Measurements from ENCODE around the gene KIF21B. TPM values are rescaled to one million over a fixed set of nuclear protein-coding genes. Genes with fewer than 3 reads are reported as not detected.

KIF21B gene
- total and polyA plus RNA-seq, 9 of the 15 experiments (the other 6 are each of a cell fraction or from before 2014, with no cell fraction given): 0.46 to 13.4 (median 5.9) TPM

- Histone ChIP-seq H3K4me3 (peak overlapping the region; percentile 56), H3K79me2 (ENCODE audit: control insufficient read depth, insufficient read depth, low read length) (peaks cover 15% of the 10 kb centered on the region), H3K4me2 (ENCODE audit: insufficient read depth, low read length) (peak overlapping the region; percentile 83), H2AFZ (ENCODE audit: low read depth, low read length) (peak overlapping the region; percentile 78), H3K9me3 (replicated peaks; ENCODE audit: control insufficient read depth, insufficient read depth, low read depth, low read length) (no peaks in the 10 kb centered on the region), H3K4me1 (replicated peaks in 1 of 2; ENCODE audit: control insufficient read depth in 2 of 2, insufficient read depth in 2 of 2, low read length in 2 of 2) (peaks cover 55 to 85% of the 10 kb centered on the region in 2 experiments), H3K9ac (ENCODE audit: insufficient read depth in 1 of 2, low read depth in 2 of 2, low read length in 2 of 2) (peak overlapping the region; percentile 42 to 89; a peak in 3 of 4 replicates), H3K27me3 (ENCODE audit: control insufficient read depth in 2 of 2, insufficient read depth in 2 of 2, low read length in 2 of 2) (no peaks in the 10 kb centered on the region; a peak in 1 of 5 replicates), H4K20me1 (replicated peaks; ENCODE audit: control insufficient read depth, insufficient read depth, low read length) (no peaks in the 10 kb centered on the region; the same call in 1 of the 2 replicates), H3K36me3 (ENCODE audit: control insufficient read depth, insufficient read depth, low read length) (no peaks in the 10 kb centered on the region), H3K27ac (ENCODE audit: extremely low read depth, low read depth, low read length) (peak overlapping the region; percentile 36; the same call in 2 of the 3 replicates), H3K9me1 (ENCODE audit: control insufficient read depth, insufficient read depth, low read length) (peaks cover 7% of the 10 kb centered on the region)
- in situ Hi-C loops (cut with MboI) (no loop called here), intact Hi-C loops (cut with micrococcal nuclease) (loop anchor here (5.0 kb wide), 1 partner anchor 400 kb away; the partner anchor contains the start of gene KIF14)
- ATAC-seq (no peak), FAIRE-seq (peak; percentile 61), DNase-seq (ENCODE audit: extremely low read depth in 1 of 4, low spot score in 3 of 4) (no peak)
- WGBS (ENCODE audit: insufficient coverage, low coverage, missing lambda C conversion rate): 0% methylated on average over 2 of the region's 2 CpGs
- no TSS peak for BruUV-seq (replicated peaks)
- CTCF ChIA-PET (ENCODE audit: low intra/inter-chr PET ratio): no interaction called here
- POLR2A ChIA-PET: interaction anchor here (0.6 to 2.0 kb wide), 5 partner anchors 11 to 348 kb away, joined by 3 to 12 read pairs (median 3); no protein-coding TSS in a partner anchor
- no peak for TF ChIP-seq ZBTB1 (CRISPR knock-in tag; IDR thresholded peaks at IDR 0.05; ENCODE audit: borderline replicate concordance, low read depth)
- TF ChIP-seq ZNF512 (tag; IDR thresholded peaks at IDR 0.05): no peak
- TF ChIP-seq SAP30 (IDR thresholded peaks at IDR 0.05; ENCODE audit: borderline replicate concordance, insufficient read depth, low read depth, low read length, poor library complexity, severe bottlenecking): peak; percentile 30
- no peak for TF ChIP-seq CBFA2T3 (IDR thresholded peaks at IDR 0.05)
- no peak for TF ChIP-seq ZNF347 (CRISPR knock-in tag; IDR thresholded peaks at IDR 0.05; ENCODE audit: low read depth)
- TF ChIP-seq THRB (CRISPR knock-in tag; conservative IDR thresholded peaks at IDR 0.05): peak; percentile 32; the same call in 1 of the 2 replicates
- no peak for TF ChIP-seq KHSRP (IDR thresholded peaks at IDR 0.05)
- TF ChIP-seq POLR2A (conservative IDR thresholded peaks at IDR 0.05): no peak
- no peak for TF ChIP-seq SREBF2 (CRISPR knock-in tag; IDR thresholded peaks at IDR 0.05)
- TF ChIP-seq EWSR1 (IDR thresholded peaks at IDR 0.05; ENCODE audit: borderline replicate concordance, low read depth, partially characterized antibody): no peak
- no peak for TF ChIP-seq HNRNPK (IDR thresholded peaks at IDR 0.05; ENCODE audit: low read depth, low read length, poor library complexity, severe bottlenecking)
- no peak for TF ChIP-seq ZBTB34 (CRISPR knock-in tag; IDR thresholded peaks at IDR 0.05)
- no peak for TF ChIP-seq MYC (IDR thresholded peaks at IDR 0.05; ENCODE audit: low read depth, low read length)
- no peak for TF ChIP-seq MYC (CRISPR knock-in tag; IDR thresholded peaks at IDR 0.05; ENCODE audit: borderline replicate concordance, low read depth)
- TF ChIP-seq RBM39 (optimal IDR thresholded peaks at IDR 0.05; ENCODE audit: low read depth, low read length): no peak
- TF ChIP-seq FOXP1 (CRISPR knock-in tag; IDR thresholded peaks at IDR 0.05): no peak
- no peak for TF ChIP-seq HDAC3 (IDR thresholded peaks at IDR 0.05; ENCODE audit: borderline replicate concordance, partially characterized antibody)
- TF ChIP-seq SRSF3 (IDR thresholded peaks at IDR 0.05; ENCODE audit: insufficient read depth, low read length): no peak
Measured at GRCh38 chr1:201022493-201022819, 1.1 kb downstream of the KIF21B start.
